ENCODE results near the gene FEZF1.
A peak's percentile ranks its signal among the peaks of the same experiment; 100 is the strongest.
"Not testable (repeated sequence)": the region's sequence is repeated elsewhere in the genome, so short reads cannot be mapped to it uniquely, and the experiment has no call there.

FEZF1 gene

DNA sequence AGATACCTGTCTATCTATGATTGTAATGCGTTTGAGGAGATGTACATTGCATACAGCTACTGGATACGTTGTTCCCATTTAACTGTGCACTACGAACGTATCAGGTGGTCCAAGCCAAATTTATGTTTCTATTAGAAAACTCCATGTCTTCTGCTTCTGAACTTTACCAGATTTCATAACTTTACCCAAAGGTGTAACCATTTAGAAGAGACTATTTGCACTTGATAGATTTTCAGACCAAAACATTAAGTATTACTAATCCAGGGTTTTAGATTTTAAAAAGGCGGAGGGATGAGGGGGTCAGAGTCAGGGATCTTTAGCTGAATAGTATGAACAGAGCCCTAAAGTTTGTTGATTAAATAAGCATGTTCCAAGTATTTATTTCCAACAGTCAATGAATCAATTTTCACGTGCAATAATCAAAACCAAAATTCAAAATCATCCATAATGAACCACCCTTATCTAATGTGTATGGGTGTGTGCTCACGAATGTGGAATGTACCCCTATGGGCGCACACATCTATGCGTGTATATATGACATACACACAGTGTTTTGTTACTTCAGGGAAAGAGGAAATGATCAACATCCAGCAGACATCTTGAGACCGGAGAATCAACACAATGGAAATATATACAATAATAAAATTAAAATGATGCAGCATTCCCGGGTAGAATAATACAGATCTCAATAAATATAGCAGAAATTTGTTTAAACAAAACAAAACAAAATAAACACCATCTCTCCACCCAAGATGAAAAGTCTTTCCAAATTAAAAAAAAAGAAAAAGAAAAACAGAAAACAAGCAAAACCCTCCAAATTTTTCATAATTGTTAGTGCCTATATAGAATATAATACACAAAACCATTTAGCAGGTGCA is 3.4 kb downstream of the FEZF1 start:
- H3K4me3 Mint-ChIP-seq, result no peak overlapping the region
- H3K9me3 Mint-ChIP-seq, result peaks cover 4% of the 10 kb centered on the region
- H3K4me1 Mint-ChIP-seq (ENCODE audit: low read depth), result no peaks in the 10 kb centered on the region
- peaks cover 81% of the 10 kb centered on the region for H3K27me3 Mint-ChIP-seq
- H3K27ac Mint-ChIP-seq, result no peak overlapping the region
- peaks cover 13% of the 10 kb centered on the region for H3K36me3 Mint-ChIP-seq (ENCODE audit: low read depth)

DNA sequence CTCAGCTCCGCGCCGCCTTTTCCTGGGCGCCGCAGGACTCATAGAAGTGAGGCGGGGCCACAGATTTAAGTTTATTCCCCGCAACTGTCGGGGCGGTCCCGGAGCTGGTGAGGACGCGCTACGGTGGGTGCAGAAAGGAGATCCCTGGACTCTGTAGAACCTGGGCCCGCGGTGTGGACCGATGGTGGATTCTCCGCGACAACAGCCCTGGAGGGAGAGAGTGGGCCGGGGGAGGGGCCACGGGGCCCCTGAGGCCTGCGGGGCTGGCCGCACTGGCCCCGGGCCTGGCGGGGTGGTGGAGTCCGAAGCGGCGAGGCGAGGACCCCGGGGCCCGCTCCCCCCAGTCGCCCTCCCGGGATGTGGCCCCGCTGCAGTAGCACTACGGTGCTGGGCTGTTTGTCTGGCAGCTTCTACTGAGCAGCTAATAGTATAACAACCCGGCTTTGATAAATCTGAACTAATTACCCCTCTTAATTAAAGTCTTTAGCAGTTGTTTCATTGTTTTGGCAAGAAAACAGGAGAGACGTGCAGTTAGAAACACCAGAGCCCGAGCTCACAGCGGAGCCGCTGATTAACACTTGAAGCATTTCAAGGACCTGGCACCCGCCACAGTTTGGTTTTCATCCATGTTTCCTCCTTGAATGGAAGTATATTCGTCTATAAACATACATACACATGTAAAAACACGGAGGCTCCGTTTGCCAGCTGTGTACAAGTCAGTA is 4.2 kb downstream of the FEZF1 start:
- no peak overlapping the region for H3K4me3 Mint-ChIP-seq
- peaks cover 13% of the 10 kb centered on the region for H3K36me3 Mint-ChIP-seq (ENCODE audit: low read depth)
- peaks cover 77% of the 10 kb centered on the region for H3K27me3 Mint-ChIP-seq
- H3K9me3 Mint-ChIP-seq, result peaks cover 4% of the 10 kb centered on the region
- peak overlapping the region; percentile 58 for H3K27ac Mint-ChIP-seq
- H3K4me1 Mint-ChIP-seq (ENCODE audit: low read depth), result no peaks in the 10 kb centered on the region

DNA sequence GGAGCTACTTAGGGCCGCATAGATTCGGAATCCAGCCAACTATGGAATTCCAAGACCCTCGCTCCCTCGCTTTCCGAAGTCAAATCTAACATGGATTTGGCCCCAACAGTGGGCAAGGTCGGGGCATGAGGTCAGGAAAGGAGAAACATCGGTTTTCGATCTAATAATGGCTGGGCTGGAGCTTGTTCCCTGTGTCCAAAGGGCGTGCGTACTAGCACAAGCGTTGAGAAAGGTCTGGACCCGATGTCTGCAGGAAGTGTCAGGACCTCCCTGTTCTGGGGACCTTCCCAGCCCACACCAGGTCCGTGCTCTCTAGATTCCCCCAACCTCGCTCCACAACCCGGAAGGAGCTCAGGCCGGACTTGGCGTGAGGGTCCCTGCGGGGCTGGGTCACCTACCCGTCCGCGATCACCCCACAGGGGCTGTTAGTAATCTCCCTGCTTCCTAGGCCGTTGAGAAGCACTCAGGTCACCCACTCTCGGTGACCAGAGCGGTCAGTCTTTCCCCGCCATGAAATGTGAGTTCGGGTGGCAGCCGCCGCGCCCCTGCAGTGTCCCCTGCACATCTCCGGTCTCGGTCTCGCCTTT is 4.8 kb downstream of the FEZF1 start:
- peaks cover 12% of the 10 kb centered on the region for H3K36me3 Mint-ChIP-seq (ENCODE audit: low read depth)
- H3K4me1 Mint-ChIP-seq (ENCODE audit: low read depth), result no peaks in the 10 kb centered on the region
- peaks cover 4% of the 10 kb centered on the region for H3K9me3 Mint-ChIP-seq
- H3K4me3 Mint-ChIP-seq, result no peak overlapping the region
- no peak overlapping the region for H3K27ac Mint-ChIP-seq
- H3K27me3 Mint-ChIP-seq, result peaks cover 72% of the 10 kb centered on the region

DNA sequence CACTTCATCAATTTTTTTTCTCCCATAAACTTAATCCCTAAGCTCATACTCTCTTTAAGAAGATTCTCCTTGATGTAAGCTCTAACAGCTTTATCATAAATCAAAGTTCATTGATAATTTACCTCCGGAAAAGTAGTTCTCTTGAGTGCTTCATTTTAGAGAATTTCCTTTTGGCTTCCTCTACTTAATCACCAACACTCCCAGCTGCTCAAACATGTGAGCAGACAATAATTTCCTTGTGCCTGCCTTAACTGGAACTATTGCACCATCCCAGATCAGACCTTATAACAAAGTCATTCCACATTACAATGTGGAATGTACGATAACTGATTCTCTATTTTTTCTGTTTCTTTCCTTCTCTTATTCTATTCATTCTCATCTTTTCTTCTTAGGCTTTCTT is 5.9 kb downstream of the FEZF1 start:
- H3K4me1 Mint-ChIP-seq (ENCODE audit: low read depth), result no peaks in the 10 kb centered on the region
- H3K9me3 Mint-ChIP-seq, result peaks cover 4% of the 10 kb centered on the region
- H3K36me3 Mint-ChIP-seq (ENCODE audit: low read depth), result peaks cover 8% of the 10 kb centered on the region
- H3K4me3 Mint-ChIP-seq, result no peak overlapping the region
- peaks cover 64% of the 10 kb centered on the region for H3K27me3 Mint-ChIP-seq
- no peak overlapping the region for H3K27ac Mint-ChIP-seq

DNA sequence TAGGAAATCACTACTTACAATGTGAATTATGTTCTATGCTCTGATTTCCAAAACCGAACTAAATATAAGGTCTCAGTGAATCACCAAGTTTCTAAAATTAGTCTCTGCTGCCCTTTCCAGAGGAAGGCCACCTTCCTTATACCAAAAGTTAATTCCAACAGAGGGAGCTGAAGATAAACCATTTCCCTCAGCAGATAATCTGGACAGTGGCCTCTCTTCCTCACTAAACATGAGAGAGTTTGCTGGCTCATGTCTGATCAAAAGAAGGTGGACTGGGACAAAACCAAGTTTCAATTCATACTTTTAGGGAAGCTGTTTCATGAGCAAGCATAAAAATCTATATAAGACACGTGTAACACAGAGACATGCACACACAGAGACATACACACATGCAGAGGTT is 6.4 kb downstream of the FEZF1 start:
- peaks cover 60% of the 10 kb centered on the region for H3K27me3 Mint-ChIP-seq

DNA sequence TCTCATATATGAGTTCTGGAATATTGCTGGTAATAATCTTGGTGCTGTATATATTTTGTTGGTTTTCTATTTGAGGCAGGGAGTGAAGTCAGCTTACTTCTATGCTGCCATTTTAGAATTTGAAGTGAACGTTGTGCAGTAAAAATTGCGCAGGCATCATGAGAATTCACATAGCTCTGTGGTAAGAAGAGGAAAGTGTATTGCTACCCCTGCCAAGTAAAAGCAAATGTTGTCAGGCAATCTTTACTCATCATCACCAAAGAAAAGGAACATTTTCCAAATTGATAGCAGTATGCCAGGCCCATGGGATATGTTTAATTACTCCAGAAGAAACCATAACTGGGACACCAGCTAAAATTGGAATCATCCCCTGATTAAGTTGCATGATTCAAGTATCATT is 13.4 kb downstream of the FEZF1 start:
- H3K9me3 Mint-ChIP-seq, result peaks cover 20% of the 10 kb centered on the region
- H3K4me3 Mint-ChIP-seq, result no peak overlapping the region
- H3K36me3 Mint-ChIP-seq (ENCODE audit: low read depth), result no peaks in the 10 kb centered on the region

More for the DNA sequence above, 6.4 kb downstream of the FEZF1 start:
- no peak overlapping the region for H3K4me3 Mint-ChIP-seq
- H3K4me1 Mint-ChIP-seq (ENCODE audit: low read depth), result no peaks in the 10 kb centered on the region
- peaks cover 4% of the 10 kb centered on the region for H3K9me3 Mint-ChIP-seq
- H3K27ac Mint-ChIP-seq, result no peak overlapping the region
- peaks cover 8% of the 10 kb centered on the region for H3K36me3 Mint-ChIP-seq (ENCODE audit: low read depth)

DNA sequence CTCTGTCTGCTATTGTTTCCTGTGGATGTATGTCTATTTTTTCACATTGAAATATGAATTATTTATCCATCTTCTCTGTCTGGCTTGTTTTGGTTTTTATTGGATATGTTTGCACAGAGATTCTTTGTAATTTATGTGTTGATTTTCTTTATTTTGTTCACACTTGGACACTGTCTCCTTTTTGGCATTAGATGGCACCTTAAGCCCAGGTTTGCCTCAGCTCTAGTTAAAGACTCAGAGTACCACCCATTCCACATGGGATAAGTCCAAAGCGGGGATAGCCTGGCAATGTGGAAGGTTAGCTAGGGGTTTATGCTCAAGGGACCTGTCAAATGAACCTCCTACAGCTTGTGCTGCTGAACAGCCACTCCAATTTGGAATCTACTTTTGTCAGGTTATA is 14.1 kb downstream of the FEZF1 start:
- Mint-ChIP-seq H3K27me3 (peaks cover 7% of the 10 kb centered on the region), H3K4me1 (ENCODE audit: low read depth) (no peaks in the 10 kb centered on the region), H3K4me3 (no peak overlapping the region), H3K36me3 (ENCODE audit: low read depth) (no peaks in the 10 kb centered on the region), H3K27ac (no peak overlapping the region), H3K9me3 (peaks cover 20% of the 10 kb centered on the region)

More for the DNA sequence above, 13.4 kb downstream of the FEZF1 start:
- H3K27me3 Mint-ChIP-seq, result peaks cover 8% of the 10 kb centered on the region
- no peaks in the 10 kb centered on the region for H3K4me1 Mint-ChIP-seq (ENCODE audit: low read depth)
- H3K27ac Mint-ChIP-seq, result no peak overlapping the region

DNA sequence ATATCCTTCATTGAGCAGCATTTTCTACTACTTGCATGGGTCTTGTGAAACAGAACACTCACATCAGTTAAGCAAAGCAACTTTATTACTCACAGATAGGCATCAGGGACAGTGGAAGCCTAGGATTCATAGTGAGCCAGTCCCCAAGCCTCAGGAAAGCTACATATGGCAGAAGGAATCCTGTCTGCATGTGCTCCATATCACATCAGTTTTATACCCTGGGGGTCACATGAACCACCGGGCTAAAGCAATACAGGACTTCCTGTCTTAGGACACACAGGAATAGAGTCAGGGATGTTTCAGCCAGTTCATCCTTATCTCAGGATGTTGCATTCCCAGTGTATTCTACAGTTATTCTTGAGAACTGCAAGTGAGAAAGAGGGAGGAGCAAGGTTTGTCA is 15.1 kb downstream of the FEZF1 start:
- Mint-ChIP-seq H3K4me3 (no peak overlapping the region), H3K27me3 (peaks cover 7% of the 10 kb centered on the region), H3K4me1 (ENCODE audit: low read depth) (no peaks in the 10 kb centered on the region), H3K9me3 (peaks cover 20% of the 10 kb centered on the region), H3K36me3 (ENCODE audit: low read depth) (no peaks in the 10 kb centered on the region), H3K27ac (no peak overlapping the region)

DNA sequence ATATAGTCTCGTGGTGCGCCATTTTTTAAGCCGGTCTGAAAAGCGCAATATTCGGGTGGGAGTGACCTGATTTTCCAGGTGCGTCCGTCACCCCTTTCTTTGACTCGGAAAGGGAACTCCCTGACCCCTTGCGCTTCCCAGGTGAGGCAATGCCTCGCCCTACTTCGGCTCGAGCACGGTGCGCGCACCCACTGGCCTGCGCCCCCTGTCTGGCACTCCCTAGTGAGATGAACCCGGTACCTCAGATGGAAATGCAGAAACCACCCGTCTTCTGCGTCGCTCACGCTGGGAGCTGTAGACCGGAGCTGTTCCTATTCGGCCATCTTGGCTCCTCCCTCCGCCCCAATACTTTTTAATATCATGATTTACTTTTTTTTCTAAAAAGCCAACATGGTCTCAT is 19.9 kb downstream of the FEZF1 start:
- not testable (repeated sequence) for H3K4me1 Mint-ChIP-seq (ENCODE audit: low read depth); H3K27ac Mint-ChIP-seq; H3K36me3 Mint-ChIP-seq (ENCODE audit: low read depth); H3K27me3 Mint-ChIP-seq; H3K4me3 Mint-ChIP-seq
- H3K9me3 Mint-ChIP-seq, result peaks cover 12% of the 10 kb centered on the region

DNA sequence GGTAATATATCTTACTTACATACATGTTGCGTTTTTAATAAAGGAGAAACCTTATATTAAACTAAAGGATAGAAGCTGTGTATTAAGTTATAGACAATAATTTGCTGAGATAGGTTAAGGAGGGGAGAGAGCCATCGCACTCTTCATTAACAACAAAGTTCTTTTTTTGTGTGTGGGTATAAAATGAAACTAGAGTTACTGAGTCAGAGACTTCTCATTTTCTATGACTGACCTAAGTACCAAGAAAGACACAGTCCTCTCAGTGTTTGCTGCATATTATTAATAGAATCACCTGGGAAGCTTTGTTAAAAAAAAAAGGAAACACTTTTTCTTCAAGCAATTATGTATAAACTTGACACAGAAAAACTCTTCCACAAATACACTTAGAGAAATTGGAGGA is 31.4 kb downstream of the FEZF1 start:
- H3K4me3 Mint-ChIP-seq, result no peak overlapping the region
- no peaks in the 10 kb centered on the region for H3K27me3 Mint-ChIP-seq
- H3K36me3 Mint-ChIP-seq (ENCODE audit: low read depth), result no peaks in the 10 kb centered on the region
- no peak overlapping the region for H3K27ac Mint-ChIP-seq
- H3K9me3 Mint-ChIP-seq, result peaks cover 6% of the 10 kb centered on the region
- H3K4me1 Mint-ChIP-seq (ENCODE audit: low read depth), result no peaks in the 10 kb centered on the region

DNA sequence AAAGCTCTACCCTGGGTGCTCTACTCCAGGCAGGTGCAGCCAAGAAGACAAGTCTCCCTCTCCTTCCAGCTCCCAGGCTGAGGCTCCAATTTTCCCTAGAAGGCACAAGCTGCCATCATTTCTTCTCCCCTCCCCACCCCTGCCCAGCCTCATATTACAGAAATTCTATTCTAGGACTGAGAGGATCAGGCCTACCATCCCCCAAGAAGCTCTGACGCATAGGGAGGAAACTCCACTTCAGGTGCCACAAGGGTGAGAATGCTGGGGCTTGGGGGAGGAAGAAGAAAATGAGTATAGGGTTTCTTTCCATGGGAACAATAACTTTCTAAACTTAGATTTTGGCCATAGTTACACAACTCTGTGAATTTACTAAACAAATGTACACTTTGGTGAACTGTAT is 35.3 kb downstream of the FEZF1 start:
- H3K36me3 Mint-ChIP-seq (ENCODE audit: low read depth), result no peaks in the 10 kb centered on the region
- H3K27ac Mint-ChIP-seq, result no peak overlapping the region
- no peaks in the 10 kb centered on the region for H3K4me1 Mint-ChIP-seq (ENCODE audit: low read depth)
- H3K27me3 Mint-ChIP-seq, result no peaks in the 10 kb centered on the region
- peaks cover 4% of the 10 kb centered on the region for H3K9me3 Mint-ChIP-seq
- no peak overlapping the region for H3K4me3 Mint-ChIP-seq

DNA sequence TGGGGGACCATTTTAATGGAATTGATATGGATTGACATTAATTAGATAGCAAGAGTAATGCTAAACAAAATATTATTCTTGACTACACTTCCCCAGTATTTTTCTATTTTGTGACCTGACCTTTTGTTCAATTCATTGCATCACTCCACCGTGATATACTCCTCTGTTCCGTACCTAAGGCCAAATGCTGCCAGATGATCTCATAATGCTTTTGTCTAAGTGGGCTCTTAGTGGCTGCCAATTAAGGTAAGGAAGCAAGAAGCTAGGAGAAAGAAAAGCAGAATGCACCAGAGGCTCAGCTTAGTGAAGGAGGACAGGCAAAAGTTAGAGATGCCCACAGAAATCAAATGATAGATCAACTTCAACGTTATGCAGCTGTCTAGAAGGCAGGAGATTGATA is 36.4 kb downstream of the FEZF1 start:
- no peaks in the 10 kb centered on the region for H3K4me1 Mint-ChIP-seq (ENCODE audit: low read depth)
- H3K36me3 Mint-ChIP-seq (ENCODE audit: low read depth), result no peaks in the 10 kb centered on the region
- no peaks in the 10 kb centered on the region for H3K27me3 Mint-ChIP-seq
- H3K9me3 Mint-ChIP-seq, result peaks cover 7% of the 10 kb centered on the region
- H3K27ac Mint-ChIP-seq, result no peak overlapping the region
- H3K4me3 Mint-ChIP-seq, result no peak overlapping the region

DNA sequence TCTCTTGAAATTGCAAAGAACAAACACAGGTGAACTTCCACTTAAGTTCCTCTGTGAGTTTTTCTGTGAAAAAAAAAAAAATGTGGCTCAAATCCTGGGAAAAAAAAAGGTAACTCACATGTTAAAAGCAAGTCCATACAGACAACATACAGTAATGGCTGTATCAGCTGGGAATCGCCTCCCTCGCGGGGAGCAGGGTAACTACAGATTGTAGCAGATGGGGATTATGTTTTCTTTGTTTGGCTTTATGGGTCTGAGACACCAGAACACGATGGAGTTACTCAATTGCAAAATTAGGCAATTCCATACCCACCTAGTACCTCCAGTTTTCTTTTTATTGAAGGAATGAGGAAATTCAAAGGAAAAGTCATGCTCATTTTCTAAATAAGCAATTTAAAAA is 42.3 kb downstream of the FEZF1 start:
- peaks cover 10% of the 10 kb centered on the region for H3K9me3 Mint-ChIP-seq
- no peak overlapping the region for H3K4me3 Mint-ChIP-seq
- no peaks in the 10 kb centered on the region for H3K36me3 Mint-ChIP-seq (ENCODE audit: low read depth)
- no peaks in the 10 kb centered on the region for H3K27me3 Mint-ChIP-seq
- no peak overlapping the region for H3K27ac Mint-ChIP-seq
- H3K4me1 Mint-ChIP-seq (ENCODE audit: low read depth), result no peaks in the 10 kb centered on the region

DNA sequence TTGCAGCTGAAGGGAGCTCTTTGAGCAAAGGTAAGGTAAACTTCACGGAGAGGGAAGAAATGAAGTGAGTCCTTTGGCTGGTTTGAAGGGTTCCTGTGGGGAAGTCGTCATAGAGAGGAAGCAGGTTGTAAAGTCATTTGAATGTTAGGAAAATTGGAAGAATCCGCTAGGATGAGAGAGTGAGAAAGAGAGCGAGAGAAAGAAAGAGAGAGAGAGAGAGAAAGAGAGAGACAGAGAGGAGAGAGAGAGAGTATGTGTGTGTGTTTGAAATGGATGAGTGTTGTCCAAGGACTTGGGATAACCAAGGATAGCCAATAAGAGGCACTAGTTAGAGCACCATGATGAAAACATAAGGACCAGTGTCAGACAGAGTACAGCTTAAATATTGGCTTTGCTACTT is 43.1 kb downstream of the FEZF1 start:
- Mint-ChIP-seq H3K27me3 (no peaks in the 10 kb centered on the region), H3K27ac (no peak overlapping the region), H3K4me3 (no peak overlapping the region), H3K4me1 (ENCODE audit: low read depth) (no peaks in the 10 kb centered on the region), H3K36me3 (ENCODE audit: low read depth) (no peaks in the 10 kb centered on the region), H3K9me3 (peaks cover 10% of the 10 kb centered on the region)

DNA sequence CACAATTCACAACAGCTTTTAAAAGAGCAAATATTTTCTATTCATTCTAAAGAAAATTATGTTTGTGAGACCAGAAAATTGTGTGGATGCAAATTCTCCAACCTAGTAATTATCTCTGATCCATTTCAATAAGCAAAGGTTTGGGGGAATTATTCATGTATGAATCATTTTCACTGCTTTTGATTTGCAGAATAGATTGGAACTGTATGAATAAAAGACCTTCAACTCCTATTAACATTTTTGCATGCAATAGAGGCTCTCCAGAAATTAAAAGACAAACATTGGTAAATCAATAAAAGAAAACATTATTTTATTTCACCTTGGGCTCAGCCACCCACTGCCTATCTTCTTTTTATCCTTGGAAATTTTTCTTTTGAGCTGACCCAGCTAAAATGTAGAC is 43.5 kb downstream of the FEZF1 start:
- no peak overlapping the region for H3K27ac Mint-ChIP-seq
- no peak overlapping the region for H3K4me3 Mint-ChIP-seq

More for the DNA sequence above, 43.5 kb downstream of the FEZF1 start:
- Mint-ChIP-seq H3K9me3 (peaks cover 10% of the 10 kb centered on the region), H3K27me3 (no peaks in the 10 kb centered on the region), H3K4me1 (ENCODE audit: low read depth) (no peaks in the 10 kb centered on the region), H3K36me3 (ENCODE audit: low read depth) (no peaks in the 10 kb centered on the region)
